ENCODE measurements around the gene TFB1M. TPM values are rescaled to one million over a fixed set of nuclear protein-coding genes. Genes with fewer than 3 reads are reported as not detected.

The TFB1M gene
- total and polyA plus RNA-seq, 2 donors (not counting 3 experiments of a cell fraction or from before 2014, with no cell fraction given) = 12.9 to 35.5 TPM

DNA sequence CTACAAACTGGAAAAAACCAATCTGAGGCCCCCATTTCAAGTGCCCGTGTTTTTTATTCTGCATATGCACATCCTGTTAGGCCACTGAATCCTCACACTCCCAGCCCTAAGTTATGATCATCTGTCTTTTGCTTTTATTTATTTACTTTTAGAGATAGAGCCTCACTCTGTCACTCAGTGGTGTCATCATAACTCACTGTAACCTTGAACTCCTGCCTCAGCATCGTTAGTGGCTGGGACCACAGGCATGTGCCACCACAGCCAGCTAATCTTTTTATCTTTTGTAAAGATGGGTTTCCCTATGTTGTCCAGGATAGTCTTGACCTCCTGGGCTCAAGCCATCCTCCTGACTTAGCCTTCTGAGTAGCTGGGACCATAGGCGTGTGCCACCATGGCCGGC, 80.1 kb downstream of the TFB1M start:
- TF ChIP-seq EZH2 (IDR thresholded peaks at IDR 0.05; ENCODE audit: borderline replicate concordance, low read depth, low read length, severe bottlenecking) = no peak
- TF ChIP-seq, protein P1, sequence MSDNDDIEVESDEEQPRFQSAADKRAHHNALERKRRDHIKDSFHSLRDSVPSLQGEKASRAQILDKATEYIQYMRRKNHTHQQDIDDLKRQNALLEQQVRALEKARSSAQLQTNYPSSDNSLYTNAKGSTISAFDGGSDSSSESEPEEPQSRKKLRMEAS (IDR thresholded peaks at IDR 0.05; ENCODE audit: insufficient read depth, insufficient read length) = no peak
- intact Hi-C loops (cut with micrococcal nuclease) (no loop called here), dilution Hi-C loops (cut with MboI; ENCODE audit: extremely low pct_ligation_motif_present, low sequenced_read_pairs) (no loop called here)
- no TSS peak for BruUV-seq (replicated peaks)
- Histone ChIP-seq H3K4me2 (ENCODE audit: insufficient read depth, low read length) (no peak overlapping the region), H3K4me1 (ENCODE audit: control insufficient read depth, extremely low read depth, insufficient read depth, low read length) (no peaks in the 10 kb centered on the region), H2AFZ (ENCODE audit: low read depth, low read length) (no peak overlapping the region), H4K20me1 (replicated peaks; ENCODE audit: control insufficient read depth, extremely low read depth, insufficient read depth, low read length) (no peaks in the 10 kb centered on the region), H3K9me1 (replicated peaks; ENCODE audit: control insufficient read depth, extremely low read depth, insufficient read depth, low read length) (no peaks in the 10 kb centered on the region), H3K27me3 (ENCODE audit: control insufficient read depth in 2 of 2, insufficient read depth in 2 of 2, low read length in 2 of 2) (no peaks in the 10 kb centered on the region), H3K9ac (replicated peaks; ENCODE audit: extremely low read depth, insufficient read depth, low read length) (no peak overlapping the region), H3K79me2 (ENCODE audit: control insufficient read depth, insufficient read depth, low read length) (no peaks in the 10 kb centered on the region), H3K36me3 (ENCODE audit: control insufficient read depth in 2 of 2, extremely low read depth in 1 of 2, insufficient read depth in 2 of 2, low read length in 2 of 2) (no peaks in the 10 kb centered on the region), H3K4me3 (replicated peaks in 1 of 3; ENCODE audit: insufficient read depth in 1 of 3, low read depth in 1 of 3, low read length in 3 of 3) (no peak overlapping the region), H3K9me3 (replicated peaks; ENCODE audit: control insufficient read depth, insufficient read depth, low read length) (no peaks in the 10 kb centered on the region), H3K27ac (ENCODE audit: insufficient read depth, low read depth, low read length) (no peak overlapping the region)
- FAIRE-seq = no peak
- CTCF ChIA-PET = interaction anchor here (1.1 to 4.5 kb wide), 4 partner anchors 13 to 58 kb away, joined by 3 to 18 read pairs (median 3); no protein-coding TSS in a partner anchor
- POLR2A ChIA-PET = no interaction called here
- no peak for DNase-seq (ENCODE audit: low read depth, low spot score)

DNA sequence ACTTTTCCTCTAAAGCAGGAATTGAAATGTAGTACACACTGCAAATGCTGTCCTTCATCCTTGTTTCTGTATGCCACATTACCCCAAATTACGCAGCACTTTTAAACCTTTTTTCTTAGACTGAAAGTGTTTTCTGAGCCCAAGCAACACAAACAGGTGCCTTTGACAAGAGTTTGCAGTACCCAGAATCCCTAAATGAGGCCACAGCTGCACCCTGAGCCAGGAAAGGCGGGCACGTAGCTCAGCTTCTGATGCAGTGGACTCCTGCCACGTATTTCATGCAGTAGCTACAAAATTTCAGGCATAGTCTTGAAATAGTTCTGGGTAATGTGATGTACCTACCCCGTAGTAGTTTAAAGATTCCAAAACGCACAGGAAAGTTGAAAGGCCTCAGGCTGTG, 81.4 kb downstream of the TFB1M start:
- H3K4me3 ChIP-seq (replicated peaks in 1 of 3; ENCODE audit: insufficient read depth in 1 of 3, low read depth in 1 of 3, low read length in 3 of 3) = no peak overlapping the region
- no peaks in the 10 kb centered on the region for H3K4me1 ChIP-seq (ENCODE audit: control insufficient read depth, extremely low read depth, insufficient read depth, low read length)
- ChIA-PET CTCF (interaction anchor here (0.9 to 1.3 kb wide), 2 partner anchors 15 to 16 kb away, joined by 3 read pairs; no protein-coding TSS in a partner anchor), POLR2A (no interaction called here)
- no peaks in the 10 kb centered on the region for H3K9me3 ChIP-seq (replicated peaks; ENCODE audit: control insufficient read depth, insufficient read depth, low read length)
- H3K27me3 ChIP-seq (ENCODE audit: control insufficient read depth in 2 of 2, insufficient read depth in 2 of 2, low read length in 2 of 2) = no peaks in the 10 kb centered on the region
- H4K20me1 ChIP-seq (replicated peaks; ENCODE audit: control insufficient read depth, extremely low read depth, insufficient read depth, low read length) = no peaks in the 10 kb centered on the region
- no peak overlapping the region for H3K9ac ChIP-seq (replicated peaks; ENCODE audit: extremely low read depth, insufficient read depth, low read length)
- no peaks in the 10 kb centered on the region for H3K79me2 ChIP-seq (ENCODE audit: control insufficient read depth, insufficient read depth, low read length)
- DNase-seq (ENCODE audit: low read depth, low spot score) (no peak), FAIRE-seq (no peak)
- TF ChIP-seq POLR2AphosphoS5 (IDR thresholded peaks at IDR 0.05; ENCODE audit: insufficient read depth, low read depth, low read length) (no peak), FOS (IDR thresholded peaks at IDR 0.05; ENCODE audit: borderline replicate concordance, insufficient read depth, low read length) (no peak), MYC (IDR thresholded peaks at IDR 0.05; ENCODE audit: low read depth, low read length) (no peak), JUN (IDR thresholded peaks at IDR 0.05; ENCODE audit: borderline replicate concordance, insufficient read depth, insufficient read length, low read depth) (no peak), POLR2A (IDR thresholded peaks at IDR 0.05; ENCODE audit: low read depth, low read length) (no peak), GATA2 (IDR thresholded peaks at IDR 0.05; ENCODE audit: insufficient read depth, insufficient read length, low read depth, low read length) (no peak), EZH2 (IDR thresholded peaks at IDR 0.05; ENCODE audit: borderline replicate concordance, low read depth, low read length, severe bottlenecking) (no peak)
- TF ChIP-seq, protein P2, sequence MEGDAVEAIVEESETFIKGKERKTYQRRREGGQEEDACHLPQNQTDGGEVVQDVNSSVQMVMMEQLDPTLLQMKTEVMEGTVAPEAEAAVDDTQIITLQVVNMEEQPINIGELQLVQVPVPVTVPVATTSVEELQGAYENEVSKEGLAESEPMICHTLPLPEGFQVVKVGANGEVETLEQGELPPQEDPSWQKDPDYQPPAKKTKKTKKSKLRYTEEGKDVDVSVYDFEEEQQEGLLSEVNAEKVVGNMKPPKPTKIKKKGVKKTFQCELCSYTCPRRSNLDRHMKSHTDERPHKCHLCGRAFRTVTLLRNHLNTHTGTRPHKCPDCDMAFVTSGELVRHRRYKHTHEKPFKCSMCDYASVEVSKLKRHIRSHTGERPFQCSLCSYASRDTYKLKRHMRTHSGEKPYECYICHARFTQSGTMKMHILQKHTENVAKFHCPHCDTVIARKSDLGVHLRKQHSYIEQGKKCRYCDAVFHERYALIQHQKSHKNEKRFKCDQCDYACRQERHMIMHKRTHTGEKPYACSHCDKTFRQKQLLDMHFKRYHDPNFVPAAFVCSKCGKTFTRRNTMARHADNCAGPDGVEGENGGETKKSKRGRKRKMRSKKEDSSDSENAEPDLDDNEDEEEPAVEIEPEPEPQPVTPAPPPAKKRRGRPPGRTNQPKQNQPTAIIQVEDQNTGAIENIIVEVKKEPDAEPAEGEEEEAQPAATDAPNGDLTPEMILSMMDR (IDR thresholded peaks at IDR 0.05; ENCODE audit: extremely low read depth in 1 of 2, insufficient read depth in 1 of 2, low read depth in 1 of 2, low read length in 2 of 2) = no peak
- TF ChIP-seq, protein P1 (IDR thresholded peaks at IDR 0.05; ENCODE audit: insufficient read depth, insufficient read length) = no peak
- no peaks in the 10 kb centered on the region for H3K36me3 ChIP-seq (ENCODE audit: control insufficient read depth in 2 of 2, extremely low read depth in 1 of 2, insufficient read depth in 2 of 2, low read length in 2 of 2)
- no peaks in the 10 kb centered on the region for H3K9me1 ChIP-seq (replicated peaks; ENCODE audit: control insufficient read depth, extremely low read depth, insufficient read depth, low read length)
- H3K27ac ChIP-seq (ENCODE audit: insufficient read depth, low read depth, low read length) = no peak overlapping the region
- dilution Hi-C loops (cut with MboI; ENCODE audit: extremely low pct_ligation_motif_present, low sequenced_read_pairs) (no loop called here), intact Hi-C loops (cut with micrococcal nuclease) (no loop called here)
- BruUV-seq (replicated peaks) = no TSS peak
- H2AFZ ChIP-seq (ENCODE audit: low read depth, low read length) = no peak overlapping the region
- no peak overlapping the region for H3K4me2 ChIP-seq (ENCODE audit: insufficient read depth, low read length)

All from endothelial cell of umbilical vein (primary cell).